K562 (cell line): Measurements from ENCODE around the gene BRSK1. TPM values are rescaled to one million over a fixed set of nuclear protein-coding genes. Genes with fewer than 3 reads are reported as not detected.
A peak's percentile ranks its signal among the peaks of the same experiment; 100 is the strongest.

Experiments used
- ATAC-seq: fragments of 200-7000 bp; cut with Tn5 transposase; 3 replicates; pipeline ENCODE4 v1.9.1; 2020; ENCODE audit warnings: moderate library complexity
- BruUV-seq: library from RNA; stranded (reverse); fragments of 400-500 nt; replicated peaks from 2 replicates; lab custom pipeline; 2021; lab: Mats Ljungman, UMichigan
- CTCF ChIA-PET: fragments of 300-600 bp; formaldehyde crosslinking; extraction: SDS; loops from one replicate; lab custom pipeline; 2021; ENCODE audit warnings: low intra/inter-chr PET ratio; lab: Yijun Ruan, JAX
- POLR2A ChIA-PET: fragments of 300-600, 350-650 bp; sonication (Branson Sonifier 250); formaldehyde crosslinking; extraction: SDS; loops from one replicate; lab custom pipeline; 2021; ENCODE audit warnings: antibody characterized with exemption, inconsistent platforms; lab: Yijun Ruan, JAX
- DNase-seq, 4 experiments: peaks; one replicate each; pipeline versions ENCODE4 v3.0.0 to v3.0.0-alpha.2; 2011 to 2018; ENCODE audit warnings: low spot score in 3 of 4, mixed read lengths in 3 of 4; ENCODE audit errors: extremely low read depth in 1 of 4
- FAIRE-seq: peaks from 2 replicates; lab custom pipeline; 2011; peaks lifted over from hg19 to GRCh38; lab: Jason Lieb, UNC
- H2AFZ ChIP-seq: 2 replicates; pipeline ENCODE4 v1.6.0; 2011; ENCODE audit warnings: low read depth, low read length, control low read depth, inconsistent platforms
- H3K27ac ChIP-seq: fragments of 200-600 bp; 3 replicates; pipeline ENCODE4 v1.8.0; 2011; ENCODE audit warnings: low read depth, mild to moderate bottlenecking, control low read depth, inconsistent platforms, low read length, moderate library complexity, mixed read lengths; ENCODE audit errors: extremely low read depth
- H3K27me3 ChIP-seq, 2 experiments: fragments of 300-600 bp in 1 of 2; 2 replicates in 1 of 2; 3 replicates in 1 of 2; pipeline versions ENCODE4 v1.6.0 to v1.8.0; 2011; ENCODE audit warnings: inconsistent platforms in 2 of 2, low read length in 2 of 2, mild to moderate bottlenecking in 1 of 2, mixed read lengths in 1 of 2, moderate library complexity in 1 of 2; ENCODE audit not compliant: control insufficient read depth in 2 of 2, insufficient read depth in 2 of 2
- H3K36me3 ChIP-seq: fragments of 300-600 bp; 3 replicates; pipeline ENCODE4 v1.8.0; 2011; ENCODE audit warnings: mild to moderate bottlenecking, low read length, inconsistent platforms; ENCODE audit not compliant: control insufficient read depth, insufficient read depth
- H3K4me1 ChIP-seq, 2 experiments: fragments of 200-600 bp in 1 of 2; replicated peaks in 1 of 2; 2 replicates in 1 of 2; 3 replicates in 1 of 2; pipeline versions ENCODE4 v1.5.1 to v1.8.0; 2011; ENCODE audit warnings: inconsistent platforms in 2 of 2, low read length in 2 of 2, mild to moderate bottlenecking in 1 of 2, mixed read lengths in 1 of 2, moderate library complexity in 1 of 2; ENCODE audit not compliant: control insufficient read depth in 2 of 2, insufficient read depth in 2 of 2
- H3K4me2 ChIP-seq: 2 replicates; pipeline ENCODE4 v1.6.1; 2011; ENCODE audit warnings: low read length, control low read depth, inconsistent platforms, mixed read lengths; ENCODE audit not compliant: insufficient read depth
- H3K4me3 ChIP-seq: fragments of 200-600 bp; sonication (generic), shearing (Covaris generic); 2 replicates; pipeline ENCODE4 v1.5.1; 2016; ENCODE audit warnings: control low read depth, inconsistent platforms
- H3K79me2 ChIP-seq: fragments of 200-600 bp; 3 replicates; pipeline ENCODE4 v1.8.0; 2011; ENCODE audit warnings: low read length, inconsistent platforms; ENCODE audit not compliant: control insufficient read depth, insufficient read depth
- H3K9ac ChIP-seq, 2 experiments: 2 replicates each; pipeline versions ENCODE4 v1.6.0 to v1.6.1; 2011; ENCODE audit warnings: low read depth in 2 of 2, low read length in 2 of 2, control low read depth in 1 of 2, inconsistent platforms in 1 of 2, mild to moderate bottlenecking in 1 of 2, mixed read lengths in 1 of 2; ENCODE audit not compliant: insufficient read depth in 1 of 2
- H3K9me1 ChIP-seq: one replicate; pipeline ENCODE4 v1.6.0; 2011; ENCODE audit warnings: inconsistent platforms, mild to moderate bottlenecking, low read length, moderate library complexity; ENCODE audit not compliant: control insufficient read depth, insufficient read depth
- H3K9me3 ChIP-seq: replicated peaks from 2 replicates; pipeline ENCODE4 v1.5.1; 2011; ENCODE audit warnings: low read depth, low read length, inconsistent platforms; ENCODE audit not compliant: control insufficient read depth, insufficient read depth
- H4K20me1 ChIP-seq: replicated peaks from 2 replicates; pipeline ENCODE4 v1.6.1; 2011; ENCODE audit warnings: low read length, inconsistent platforms, mixed read lengths; ENCODE audit not compliant: control insufficient read depth, insufficient read depth
- EWSR1 ChIP-seq: fragments of 450-650 bp; IDR thresholded peaks from 2 replicates; pipeline ENCODE4 v1.6.1; 2018; ENCODE audit warnings: borderline replicate concordance, mild to moderate bottlenecking, low read depth, moderate library complexity; ENCODE audit not compliant: partially characterized antibody
- ILK ChIP-seq: fragments of 450-650 bp; IDR thresholded peaks from 2 replicates; pipeline ENCODE4 v1.6.1; 2016; ENCODE audit warnings: missing genetic modification characterization, low read depth, mild to moderate bottlenecking, missing compliant biosample characterization, moderate library complexity, borderline replicate concordance
- NFIC ChIP-seq: fragments of 450-650 bp; IDR thresholded peaks from 2 replicates; pipeline ENCODE4 v1.6.1; 2017; ENCODE audit warnings: mild to moderate bottlenecking, inconsistent platforms
- TOE1 ChIP-seq, 2 experiments: fragments of 450-650 bp in 1 of 2; sonication (generic) in 1 of 2; formaldehyde crosslinking in 1 of 2; IDR thresholded peaks; 2 replicates each; pipeline versions ENCODE4 v1.7.1 to v1.8.0; 2016 to 2022; ENCODE audit warnings: borderline replicate concordance in 2 of 2, mild to moderate bottlenecking in 2 of 2, antibody characterized with exemption in 1 of 2, inconsistent platforms in 1 of 2, low read depth in 1 of 2, missing genetic modification reagents in 1 of 2, moderate library complexity in 1 of 2
- U2AF2 ChIP-seq: fragments of 200-400 bp; formaldehyde crosslinking; optimal IDR thresholded peaks from 2 replicates; pipeline ENCODE3; 2017; ENCODE audit warnings: low read depth, mild to moderate bottlenecking, low read length
- WGBS: fragments of 100-300 bp; shearing (Covaris generic); methylation state at CpG from one replicate; pipeline ENCODE4 v1.1.6; 2016; ENCODE audit warnings: low coverage, mixed read lengths; ENCODE audit not compliant: insufficient coverage; ENCODE audit errors: missing lambda C conversion rate; 5-methylcytosine and 5-hydroxymethylcytosine counted together
- in situ Hi-C: fragments of 300-500 bp; cut with MboI; formaldehyde crosslinking; loops from 4 replicates; pipeline ENCODE4 v1.15.0; 2018; ENCODE audit warnings: inconsistent platforms, mixed read lengths
- intact Hi-C: fragments of 100-400 bp; cut with micrococcal nuclease; formaldehyde crosslinking; loops from 2 replicates; pipeline ENCODE4 v1.14.2; 2022
- polyA plus RNA-seq, 8 experiments: library from polyadenylated mRNA; depleted of rRNA in 4 of 8; stranded (reverse) in 5 of 8; unstranded in 3 of 8; fragments of >200 nt; fragmentation: Nextera tagmentation in 2 of 8; fragmentation: Illumina TruSeq in 1 of 8; extraction: Ambion mirVana in 2 of 8; extraction: Trizol in 1 of 8; gene quantifications; 2 replicates each; pipeline versions ENCODE4 v1.2.1 to v1.2.3, GENCODE V29; 2011 to 2014; ENCODE audit warnings: inconsistent platforms in 1 of 8, missing spikeins in 1 of 8
- total RNA-seq, 7 experiments: library from RNA; depleted of rRNA in 6 of 7; stranded (reverse); fragments of >200 nt in 6 of 7; fragmentation: Illumina TruSeq in 2 of 7; extraction: Trizol in 2 of 7; gene quantifications; 2 replicates each; pipeline versions ENCODE4 v1.2.1 to v1.2.3, GENCODE V29; 2011 to 2021; ENCODE audit warnings: low replicate concordance in 1 of 7

Gene BRSK1
- total and polyA plus RNA-seq, 9 of the 15 experiments (the other 6 are each of a cell fraction or from before 2014, with no cell fraction given), result 1.7 to 9.3 (median 3.8) TPM; not detected in 2

DNA sequence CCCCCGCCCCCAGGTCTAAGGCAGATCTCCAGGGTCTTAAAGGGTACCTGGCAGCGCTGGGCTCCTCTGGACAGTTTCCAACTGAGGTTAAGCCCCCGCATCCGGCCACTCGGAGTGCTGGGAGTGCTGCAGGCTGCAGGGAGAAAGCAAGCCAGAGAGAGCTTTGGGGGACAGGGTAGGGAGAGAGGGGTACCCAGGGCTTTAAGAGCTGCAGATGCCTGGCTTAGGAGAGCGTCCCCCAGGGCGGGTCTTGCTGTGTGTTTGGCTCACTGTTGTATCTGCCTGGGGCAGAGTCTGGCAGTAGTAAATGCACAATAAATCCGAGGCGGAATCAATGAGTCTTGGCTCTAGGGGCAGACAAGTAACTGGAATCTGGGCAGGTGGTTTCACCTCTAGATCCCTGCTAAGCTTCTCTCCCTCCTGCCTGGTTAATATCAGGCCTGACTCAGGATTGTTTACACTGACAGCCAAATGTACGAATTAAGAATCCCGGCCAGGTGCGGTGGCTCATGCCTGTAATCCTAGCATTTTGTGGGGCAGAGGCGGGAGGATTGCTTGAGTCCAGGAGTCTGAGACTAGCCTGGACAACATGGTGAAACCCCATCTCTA lies 71.5 kb downstream of the BRSK1 start:
- in situ Hi-C loops, result no loop called here
- FAIRE-seq (peak; percentile 65), ATAC-seq (no peak), DNase-seq (no peak)
- ChIA-PET POLR2A (interaction anchor here (0.6 kb wide), 1 partner anchor 11 kb away, joined by 4 read pairs; no protein-coding TSS in a partner anchor), CTCF (no interaction called here)
- intact Hi-C loops, result no loop called here
- no peak overlapping the region for H3K4me3 ChIP-seq
- no peak overlapping the region for H2AFZ ChIP-seq
- H3K4me2 ChIP-seq, result no peak overlapping the region
- H3K9ac ChIP-seq, result no peak overlapping the region
- no peaks in the 10 kb centered on the region for H3K9me1 ChIP-seq
- H3K27me3 ChIP-seq, result peaks cover 9 to 21% of the 10 kb centered on the region in 2 experiments; a peak in 4 of 5 replicates
- no peak overlapping the region for H3K27ac ChIP-seq
- peaks cover 6% of the 10 kb centered on the region; the same call in 1 of the 2 replicates for H4K20me1 ChIP-seq
- BruUV-seq, result no TSS peak
- no peaks in the 10 kb centered on the region for H3K36me3 ChIP-seq
- no peaks in the 10 kb centered on the region for H3K79me2 ChIP-seq
- H3K9me3 ChIP-seq, result no peaks in the 10 kb centered on the region
- TF ChIP-seq ILK (tag) (no peak), TOE1 (IDR thresholded peaks at IDR 0.05; ENCODE audit: borderline replicate concordance) (no peak), TOE1 (CRISPR knock-in tag; IDR thresholded peaks at IDR 0.05; ENCODE audit: borderline replicate concordance, low read depth) (no peak), EWSR1 (no peak), U2AF2 (no peak), NFIC (peak; percentile 67)
- peaks cover 4 to 54% of the 10 kb centered on the region in 2 experiments; a peak in 4 of 5 replicates for H3K4me1 ChIP-seq
- 25% methylated on average over 9 of the region's 13 CpGs for WGBS
